Measurements from ENCODE around the gene CARD9.

The CARD9 gene

DNA sequence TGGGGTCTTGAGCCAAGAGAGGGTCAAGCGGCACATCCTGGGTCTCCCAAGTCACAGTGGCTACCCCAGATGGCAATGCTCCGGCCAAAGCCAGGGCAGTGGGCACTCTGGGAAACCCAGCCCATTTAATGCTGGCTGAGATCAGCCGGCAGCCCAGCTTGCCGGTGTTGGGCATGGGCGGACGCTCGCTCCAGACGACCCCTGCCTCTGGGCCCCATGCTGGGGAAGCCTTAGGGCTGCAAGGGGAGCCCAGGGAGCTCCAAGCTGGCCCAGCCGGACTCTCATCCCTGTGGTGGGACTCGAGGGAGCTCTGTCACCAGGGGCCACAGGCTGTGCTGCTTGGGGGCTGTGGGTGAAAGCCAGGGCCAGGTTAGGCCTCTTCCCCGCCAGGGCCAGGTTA lies 5.9 kb upstream of the CARD9 start:
- TF ChIP-seq GATA1 (IDR thresholded peaks at IDR 0.05; ENCODE audit: low read depth, low read length) (no peak), POLR2A (IDR thresholded peaks at IDR 0.05; ENCODE audit: low read length) (no peak)
- no peak for DNase-seq

DNA sequence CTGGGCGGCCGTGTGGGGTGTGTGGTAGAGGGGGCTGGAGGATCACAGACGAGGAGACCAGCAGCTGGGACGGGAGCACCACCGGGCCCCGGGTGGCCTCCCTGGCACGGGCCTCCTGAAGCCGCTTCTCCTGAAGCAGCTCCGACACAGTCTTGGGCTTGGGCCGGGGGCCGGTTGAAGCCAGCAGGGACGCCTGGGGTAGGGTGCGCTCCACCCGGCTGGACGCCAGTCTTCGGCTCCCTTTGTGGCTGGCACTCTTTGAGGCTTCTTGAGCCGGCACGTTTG lies 5.5 kb upstream of the CARD9 start:
- DNase-seq: no peak
- TF ChIP-seq GATA1 (IDR thresholded peaks at IDR 0.05; ENCODE audit: low read depth, low read length): no peak
- TF ChIP-seq POLR2A (IDR thresholded peaks at IDR 0.05; ENCODE audit: low read length): no peak

DNA sequence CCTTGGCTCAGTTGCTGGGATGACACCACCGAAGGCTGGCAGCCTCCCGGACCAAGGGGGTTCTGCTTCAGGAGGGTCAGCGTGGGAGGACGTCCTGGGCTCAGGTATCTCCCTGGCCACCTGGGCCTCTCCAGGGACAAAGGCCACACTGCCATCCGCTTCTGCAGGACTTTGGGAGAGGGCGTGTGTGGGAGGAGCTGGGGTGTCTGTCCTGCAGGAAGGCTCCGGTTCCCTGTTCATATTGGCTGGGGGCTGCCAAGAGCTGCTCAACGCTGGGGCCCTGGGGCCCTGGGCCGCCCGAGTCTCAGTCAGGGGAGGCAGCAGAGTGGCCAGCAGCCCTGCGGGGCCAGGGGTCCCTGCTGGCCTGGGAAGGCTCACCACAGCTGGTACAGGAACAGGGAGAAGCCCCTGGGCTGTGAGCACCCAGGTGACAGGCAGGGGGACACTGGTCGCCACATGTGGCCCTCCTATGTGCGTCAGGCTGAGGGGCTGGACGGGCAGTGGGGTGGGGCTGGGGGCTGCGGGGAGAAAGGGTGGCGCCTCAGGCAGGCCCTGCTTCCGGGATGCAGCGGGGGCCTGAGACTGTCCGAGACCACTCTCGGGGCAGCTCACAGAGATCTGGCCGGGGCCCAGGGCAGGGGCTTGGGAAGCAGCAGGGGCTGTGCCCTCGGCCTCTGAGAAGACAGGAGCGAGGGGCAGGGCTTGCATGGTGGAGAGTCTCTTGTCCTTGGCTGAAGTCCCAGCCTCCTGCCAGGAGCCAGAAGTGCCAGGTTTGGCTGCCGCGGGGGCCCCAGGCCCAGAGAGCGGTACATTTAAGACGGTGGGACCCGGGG lies 4.9 kb upstream of the CARD9 start:
- no peak for DNase-seq
- no peak for TF ChIP-seq POLR2A (IDR thresholded peaks at IDR 0.05; ENCODE audit: low read length)

DNA sequence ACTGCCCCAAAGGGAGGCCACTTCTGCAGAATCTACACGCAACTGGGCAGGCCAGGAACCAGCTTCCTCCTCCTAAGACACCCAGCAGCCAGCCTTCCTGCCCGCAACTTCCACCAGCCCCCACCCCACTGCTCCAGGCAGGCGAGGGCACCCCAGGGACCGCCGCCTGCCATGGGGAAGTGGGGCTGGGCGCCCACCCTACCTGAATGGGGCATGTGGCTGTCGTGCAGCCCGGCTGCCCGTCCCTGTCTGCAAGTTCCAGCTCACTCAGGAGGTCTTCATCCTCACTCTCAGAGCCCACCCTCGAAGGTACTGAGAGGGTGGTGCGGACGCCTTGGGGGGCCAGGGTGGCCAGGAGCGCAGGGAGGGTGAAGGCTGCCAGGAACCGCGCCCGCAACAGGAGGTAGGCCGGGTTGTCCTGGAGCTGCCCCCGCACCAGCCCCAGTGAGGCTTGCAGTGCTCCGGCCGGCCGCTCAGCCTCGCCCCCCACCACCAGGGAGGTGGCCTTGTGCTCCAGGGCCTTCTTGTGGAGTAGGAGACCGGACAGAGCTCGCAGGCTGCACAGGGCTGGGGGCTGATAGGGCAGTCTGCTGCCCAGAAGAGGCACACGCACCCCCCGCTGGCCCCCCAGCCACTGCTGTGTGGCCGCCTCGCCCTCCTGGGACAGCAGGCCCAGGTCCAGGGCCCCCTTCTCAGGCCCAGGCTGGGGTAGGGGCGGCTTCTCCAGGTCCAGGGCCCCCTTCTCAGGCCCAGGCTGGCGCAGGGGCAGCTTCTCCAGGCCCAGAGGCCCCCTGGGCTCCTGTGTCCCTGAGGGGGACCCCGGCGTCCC lies 4.1 kb upstream of the CARD9 start:
- DNase-seq: no peak

DNA sequence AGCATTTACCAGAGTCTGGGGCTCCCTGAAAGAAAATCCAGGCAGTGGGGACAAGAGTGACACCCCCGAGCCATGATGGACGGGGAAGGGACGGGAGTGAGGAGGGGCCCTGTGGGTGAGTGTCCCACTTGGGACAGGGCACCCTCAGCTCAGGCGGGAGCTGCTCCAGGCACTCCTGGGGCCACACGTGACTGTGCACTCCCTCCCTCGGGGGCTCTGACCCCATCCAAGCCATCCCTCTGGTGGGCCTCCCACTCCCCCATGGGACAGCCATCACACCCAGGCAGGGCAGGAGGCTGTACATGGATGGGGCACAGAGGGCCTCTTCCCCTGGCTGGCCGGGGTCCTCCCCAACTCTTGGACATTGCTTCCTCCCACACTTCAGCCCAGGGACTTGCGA lies 3.0 kb upstream of the CARD9 start:
- no peak for DNase-seq
- no peak for TF ChIP-seq POLR2A (IDR thresholded peaks at IDR 0.05; ENCODE audit: low read length)
- no peak for TF ChIP-seq GATA1 (IDR thresholded peaks at IDR 0.05; ENCODE audit: low read depth, low read length)

More for the DNA sequence above, 4.1 kb upstream of the CARD9 start:
- no peak for TF ChIP-seq GATA1 (IDR thresholded peaks at IDR 0.05; ENCODE audit: low read depth, low read length)
- no peak for TF ChIP-seq POLR2A (IDR thresholded peaks at IDR 0.05; ENCODE audit: low read length)

DNA sequence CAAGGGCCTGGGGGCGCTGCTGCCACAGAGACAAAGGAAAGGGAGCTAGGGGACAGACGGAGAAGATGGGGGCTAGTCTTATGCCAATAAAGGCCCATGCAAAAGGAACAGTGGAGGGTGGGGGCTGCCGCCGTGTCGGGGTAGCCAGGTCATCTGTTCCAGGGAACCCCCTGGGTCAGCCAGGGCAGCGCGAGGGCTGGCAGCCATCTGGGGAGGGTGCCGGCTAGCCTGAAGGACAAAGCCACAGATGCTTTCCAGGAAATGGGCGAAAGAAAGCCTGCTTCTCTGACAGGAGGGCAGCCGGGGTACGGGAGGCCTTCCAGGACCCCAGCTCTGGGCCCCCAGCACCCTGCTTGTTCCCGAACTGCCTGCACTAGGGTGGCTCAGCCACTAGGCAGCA lies 1.6 kb upstream of the CARD9 start:
- TF ChIP-seq GATA1 (IDR thresholded peaks at IDR 0.05; ENCODE audit: low read depth, low read length): no peak
- TF ChIP-seq POLR2A (IDR thresholded peaks at IDR 0.05; ENCODE audit: low read length): no peak

DNA sequence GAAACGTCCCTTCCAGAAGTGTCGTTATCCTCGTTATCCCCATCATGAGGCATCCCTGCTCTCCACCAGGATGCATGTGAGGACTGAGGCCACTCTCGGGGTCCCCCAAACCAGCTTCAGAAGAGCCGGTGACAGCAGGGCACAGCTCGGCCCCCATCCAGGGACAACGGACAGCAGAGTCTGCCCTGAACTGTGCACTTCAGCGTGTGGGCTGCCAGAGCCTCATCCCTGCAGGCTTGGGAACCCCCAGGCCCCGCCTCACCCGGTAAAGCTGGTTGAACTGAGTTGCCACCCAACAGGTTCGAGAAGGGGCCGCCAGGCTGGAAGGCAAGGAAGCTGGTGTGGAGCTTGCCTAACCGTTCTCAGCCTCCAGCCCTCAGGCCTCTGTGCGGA lies 710 bp upstream of the CARD9 start:
- TF ChIP-seq GATA1 (IDR thresholded peaks at IDR 0.05; ENCODE audit: low read depth, low read length) (no peak), POLR2A (IDR thresholded peaks at IDR 0.05; ENCODE audit: low read length) (no peak)
- no peak for DNase-seq

More for the DNA sequence above, 1.6 kb upstream of the CARD9 start:
- no peak for DNase-seq

GRCh38 chr9:136372561-136373299 lies 739 bp downstream of the CARD9 start:
- DNase-seq: peak; percentile 60 to 62
- no peak for TF ChIP-seq GATA1 (IDR thresholded peaks at IDR 0.05; ENCODE audit: low read depth, low read length)

- no peak for DNase-seq
- TF ChIP-seq GATA1 (IDR thresholded peaks at IDR 0.05; ENCODE audit: low read depth, low read length) (no peak), POLR2A (IDR thresholded peaks at IDR 0.05; ENCODE audit: low read length) (no peak)
These were observed 1.5 kb downstream of the CARD9 start for GRCh38 chr9:136372006-136372405.

DNA sequence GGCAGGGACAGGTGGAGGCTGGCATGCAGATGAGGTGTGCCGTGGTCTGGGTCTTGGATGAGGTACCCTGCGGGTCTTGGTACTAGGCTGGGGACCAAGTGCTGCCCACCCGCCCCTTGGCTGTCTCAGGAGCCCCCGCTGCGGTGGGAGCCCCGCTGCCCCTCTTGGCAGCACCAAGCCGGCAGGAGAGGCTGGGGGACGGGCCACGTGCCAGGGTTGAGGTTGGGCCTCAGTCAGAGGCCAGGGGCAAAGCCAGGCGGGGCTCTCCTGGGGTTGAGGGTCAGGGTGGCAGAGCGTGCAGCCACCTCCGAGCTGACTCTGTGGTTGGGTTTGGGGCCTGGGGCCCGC lies 2.0 kb downstream of the CARD9 start:
- DNase-seq: no peak
- no peak for TF ChIP-seq GATA1 (IDR thresholded peaks at IDR 0.05; ENCODE audit: low read depth, low read length)
- no peak for TF ChIP-seq POLR2A (IDR thresholded peaks at IDR 0.05; ENCODE audit: low read length)

GRCh38 chr9:136370687-136371532 lies 2.6 kb downstream of the CARD9 start:
- DNase-seq: no peak
- TF ChIP-seq POLR2A (IDR thresholded peaks at IDR 0.05; ENCODE audit: low read length): no peak
- TF ChIP-seq GATA1 (IDR thresholded peaks at IDR 0.05; ENCODE audit: low read depth, low read length): no peak

DNA sequence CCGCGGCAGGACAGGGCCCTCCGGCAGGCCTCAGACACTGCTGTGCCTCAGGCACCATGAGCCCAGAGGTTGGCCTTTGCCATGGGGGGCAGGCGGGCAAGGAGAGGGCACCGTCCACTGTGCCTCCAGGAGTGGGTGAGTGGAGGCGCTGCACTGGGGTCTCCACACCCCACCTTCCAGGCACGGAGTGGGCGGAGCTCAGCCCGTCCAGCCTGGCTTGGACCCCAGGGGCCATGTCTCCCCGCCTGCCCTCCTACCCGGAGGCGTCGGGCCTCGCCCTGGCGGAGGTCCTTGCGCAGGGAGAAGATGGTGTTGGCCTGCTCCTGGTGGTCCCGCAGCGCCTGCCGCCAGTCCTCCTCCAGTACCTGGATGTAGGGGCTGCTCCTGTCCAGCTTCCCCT lies 3.4 kb downstream of the CARD9 start:
- no peak for TF ChIP-seq GATA1 (IDR thresholded peaks at IDR 0.05; ENCODE audit: low read depth, low read length)
- no peak for TF ChIP-seq POLR2A (IDR thresholded peaks at IDR 0.05; ENCODE audit: low read length)

GRCh38 chr9:136368190-136368589 lies 5.3 kb downstream of the CARD9 start:
- no peak for TF ChIP-seq POLR2A (IDR thresholded peaks at IDR 0.05; ENCODE audit: low read length)
- no peak for TF ChIP-seq GATA1 (IDR thresholded peaks at IDR 0.05; ENCODE audit: low read depth, low read length)
- DNase-seq: no peak

More for the DNA sequence above, 3.4 kb downstream of the CARD9 start:
- DNase-seq: no peak

Measured in erythroblast (primary cell).